ENCODE measurements around the gene PIPOX. TPM values are rescaled to one million over a fixed set of nuclear protein-coding genes. Genes with fewer than 3 reads are reported as not detected.

PIPOX gene
- total RNA-seq, 1 experiment from 2014 or later, result 0.69 TPM

DNA sequence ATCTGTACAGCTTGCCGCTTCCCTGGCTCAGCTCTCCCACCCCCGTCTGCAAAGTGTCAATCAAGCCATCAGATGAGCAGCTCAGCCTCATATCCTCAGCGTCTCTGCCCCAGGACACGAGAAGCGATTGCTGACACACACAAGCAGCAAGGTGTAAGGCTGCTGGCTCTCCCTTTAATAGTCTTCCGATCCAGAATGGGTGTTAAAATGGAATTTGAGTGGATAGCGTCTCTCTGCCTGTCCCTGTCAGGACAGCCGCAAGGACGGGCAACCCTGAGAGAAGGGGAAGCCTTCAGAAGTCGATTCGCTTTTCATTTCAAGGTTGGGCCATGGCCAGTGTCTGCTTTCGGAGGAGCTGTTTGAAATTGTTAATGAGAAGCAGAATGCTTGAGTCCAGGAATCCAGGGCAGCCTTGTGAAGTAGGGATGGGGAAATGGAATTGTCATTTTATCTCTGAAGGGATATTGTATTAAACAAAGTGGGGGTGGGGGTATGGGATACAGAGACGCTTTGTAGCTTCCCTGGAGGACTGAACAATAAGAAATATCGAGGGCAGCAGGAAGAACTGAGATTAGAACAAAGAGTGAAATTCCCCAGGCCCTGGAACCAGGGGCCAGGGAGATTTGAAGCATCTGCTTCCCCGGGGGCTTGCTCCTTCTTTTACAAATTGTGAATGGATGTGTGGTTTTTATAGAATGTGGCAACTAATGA, 4.7 kb upstream of the PIPOX start:
- Histone ChIP-seq H3K4me3 (no peak overlapping the region), H3K27me3 (no peaks in the 10 kb centered on the region), H3K9me3 (peaks cover 13% of the 10 kb centered on the region), H3K36me3 (no peaks in the 10 kb centered on the region)
- no peak for DNase-seq

DNA sequence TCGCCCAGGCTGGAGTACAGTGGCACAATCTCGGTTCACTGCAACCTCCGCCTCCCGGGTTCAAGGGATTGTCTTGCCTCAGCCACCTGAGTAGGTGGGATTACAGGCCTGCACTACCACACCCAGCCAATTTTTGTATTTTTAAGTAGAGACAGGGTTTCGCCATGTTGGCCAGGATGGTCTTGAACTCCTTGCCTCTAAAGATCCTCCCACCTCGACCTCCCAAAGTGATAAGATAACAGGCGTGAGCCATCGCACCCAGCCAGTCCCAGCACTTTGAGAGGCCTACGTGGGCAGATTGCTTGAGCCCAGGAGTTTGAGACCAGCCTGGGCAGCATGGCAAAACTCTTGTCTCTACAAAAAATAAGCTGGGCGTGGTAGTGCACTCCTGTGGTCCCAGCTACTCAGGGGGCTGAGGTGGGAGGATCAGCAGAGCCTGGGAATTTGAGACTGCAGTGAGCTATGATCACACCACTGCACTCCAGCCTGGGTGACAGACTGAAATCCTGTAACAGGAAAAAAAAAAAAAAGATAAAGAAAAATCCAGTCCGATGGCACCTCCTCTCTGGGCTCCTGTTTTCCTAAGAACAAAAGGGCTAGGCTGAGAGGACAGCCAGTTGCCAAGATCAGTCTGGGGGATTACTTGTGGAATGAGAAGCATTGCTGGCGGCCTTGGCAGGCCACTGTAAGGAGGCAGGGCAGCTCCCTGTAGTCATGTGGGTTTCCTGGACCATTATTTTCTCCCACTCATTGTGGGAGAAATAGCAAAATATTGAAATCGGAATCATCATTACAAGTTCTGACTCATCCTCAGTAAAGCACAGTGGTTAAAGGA, 3.0 kb upstream of the PIPOX start:
- Histone ChIP-seq H3K36me3 (no peaks in the 10 kb centered on the region), H3K9me3 (peaks cover 4% of the 10 kb centered on the region), H3K27me3 (no peaks in the 10 kb centered on the region), H3K4me3 (no peak overlapping the region)
- peak; percentile 98 for DNase-seq

DNA sequence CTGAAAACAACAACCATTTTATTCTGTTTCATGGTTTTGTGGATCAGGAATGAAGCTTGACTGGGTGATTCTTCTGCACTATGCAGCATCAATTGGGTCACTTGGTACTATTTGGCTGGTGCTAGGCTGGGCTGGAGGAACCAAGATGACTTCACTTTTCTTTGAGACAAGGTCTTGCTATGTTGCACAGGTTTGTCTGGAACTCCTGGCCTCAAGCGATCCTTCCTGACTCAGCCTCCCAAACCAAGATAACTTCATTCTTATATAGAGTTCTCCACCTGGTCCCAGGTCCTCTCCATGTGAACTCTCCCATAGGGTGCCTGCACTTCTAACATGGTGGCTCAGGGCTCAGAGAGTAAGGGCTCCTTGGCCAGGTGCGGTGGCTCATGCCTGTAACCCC, 1.9 kb upstream of the PIPOX start:
- Histone ChIP-seq H3K27me3 (no peaks in the 10 kb centered on the region), H3K4me3 (no peak overlapping the region), H3K36me3 (no peaks in the 10 kb centered on the region), H3K9me3 (no peaks in the 10 kb centered on the region)
- DNase-seq, result no peak

DNA sequence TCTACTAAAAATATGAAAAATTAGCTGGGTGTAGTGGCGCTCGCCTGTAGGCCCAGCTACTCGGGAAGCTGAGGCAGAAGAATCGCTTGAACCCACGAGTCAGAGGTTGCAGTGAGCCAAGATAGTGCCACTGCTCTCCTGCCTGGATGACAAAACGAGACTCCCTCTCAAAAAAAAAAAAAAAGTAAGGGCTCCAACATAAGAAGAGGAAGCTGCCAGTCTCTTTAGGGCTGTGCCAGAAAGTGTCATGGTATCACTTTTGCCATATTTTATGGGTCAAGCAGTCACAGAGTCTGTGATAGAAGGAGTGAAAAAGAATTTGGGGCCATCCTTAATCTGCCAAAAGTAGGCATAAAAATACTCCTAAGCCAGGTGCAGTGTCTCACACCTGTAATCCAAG, 1.4 kb upstream of the PIPOX start:
- DNase-seq, result no peak
- no peaks in the 10 kb centered on the region for H3K27me3 ChIP-seq
- H3K9me3 ChIP-seq, result no peaks in the 10 kb centered on the region
- H3K4me3 ChIP-seq, result no peak overlapping the region
- H3K36me3 ChIP-seq, result no peaks in the 10 kb centered on the region

DNA sequence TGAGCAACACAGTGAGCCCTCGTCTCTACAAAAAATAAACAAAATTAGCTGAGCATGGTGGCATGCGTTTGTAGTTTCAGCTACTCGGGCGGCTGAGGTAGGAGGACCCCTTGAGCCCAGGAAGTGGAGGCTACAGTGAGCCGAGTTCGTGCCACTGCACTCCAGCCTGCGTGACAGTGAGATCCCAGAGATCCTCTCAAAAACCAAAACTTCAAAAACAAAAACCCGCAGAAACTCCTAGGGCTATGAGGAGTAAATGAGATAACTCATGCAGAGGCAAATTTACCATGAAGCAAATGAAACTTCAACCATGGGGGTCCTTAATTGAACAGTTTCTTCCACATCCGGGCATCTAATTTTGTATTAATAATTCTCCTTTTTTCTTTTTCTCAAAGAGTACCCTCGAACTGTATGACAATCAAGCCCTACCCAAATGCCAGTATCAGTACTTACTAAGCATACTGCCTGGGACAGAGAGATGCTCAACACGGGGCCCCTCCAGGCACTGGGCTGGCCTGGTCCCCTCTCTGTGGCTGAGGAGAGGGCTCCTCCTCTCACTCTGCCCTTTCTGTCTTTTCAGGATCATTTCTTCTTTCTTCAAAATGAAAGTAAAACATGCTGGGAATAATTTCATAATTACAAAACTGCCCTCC, 789 bp upstream of the PIPOX start:
- Histone ChIP-seq H3K36me3 (no peaks in the 10 kb centered on the region), H3K27me3 (no peaks in the 10 kb centered on the region), H3K9me3 (no peaks in the 10 kb centered on the region), H3K4me3 (peak overlapping the region; percentile 37)
- no peak for DNase-seq

DNA sequence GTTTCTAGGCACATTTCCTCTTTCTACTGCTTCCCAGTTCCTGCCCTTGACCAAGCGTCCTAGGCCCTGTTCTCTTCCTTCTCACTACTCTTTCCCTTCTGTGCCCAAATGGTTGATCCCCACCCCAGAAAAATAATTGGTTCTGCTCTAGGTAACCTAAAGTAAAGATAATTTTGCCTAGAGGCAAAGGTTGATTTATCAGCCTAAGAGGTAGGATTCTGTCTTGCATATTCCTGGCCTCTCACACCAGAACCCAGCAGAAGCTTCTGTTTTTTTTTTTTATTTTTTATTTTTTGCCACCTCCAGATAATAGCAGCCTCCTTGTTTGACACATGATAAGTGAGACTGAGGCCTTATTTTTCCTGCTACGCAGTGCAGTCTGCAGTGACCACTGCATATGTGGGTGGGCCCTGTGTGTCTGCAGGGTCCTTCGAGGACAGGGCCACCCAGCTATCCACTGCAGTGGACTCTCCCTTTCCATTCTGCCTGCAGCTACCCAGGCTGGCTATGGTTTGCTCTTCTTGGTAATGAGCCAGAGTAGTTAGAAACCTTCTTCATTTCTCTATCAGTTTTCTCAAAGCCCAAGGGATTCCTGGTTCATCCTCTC, 701 bp downstream of the PIPOX start:
- Histone ChIP-seq H3K9me3 (no peaks in the 10 kb centered on the region), H3K4me3 (no peak overlapping the region), H3K27me3 (no peaks in the 10 kb centered on the region), H3K36me3 (no peaks in the 10 kb centered on the region)
- DNase-seq, result no peak

DNA sequence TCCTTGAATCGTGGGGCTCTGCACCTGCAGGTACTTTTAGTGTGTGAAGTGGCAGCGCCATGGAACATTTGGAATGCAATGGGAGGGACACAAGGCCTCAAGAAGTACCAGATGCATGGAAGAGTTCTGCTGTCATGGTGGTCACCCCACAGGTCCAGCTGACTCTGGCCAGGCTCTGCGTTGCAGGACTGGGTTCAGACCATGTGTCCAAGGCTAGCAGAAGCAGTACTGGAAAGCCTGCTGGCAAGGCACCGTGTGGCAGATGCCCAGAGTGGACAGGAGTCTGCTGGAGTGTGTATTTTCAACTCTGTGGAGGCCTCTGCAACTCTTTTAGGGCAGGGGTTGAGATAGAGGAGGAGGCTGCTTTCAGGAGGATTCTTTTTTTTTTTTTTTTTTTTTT, 2.1 kb downstream of the PIPOX start:
- no peak for DNase-seq
- Histone ChIP-seq H3K27me3 (no peaks in the 10 kb centered on the region), H3K4me3 (no peak overlapping the region), H3K9me3 (no peaks in the 10 kb centered on the region), H3K36me3 (no peaks in the 10 kb centered on the region)

DNA sequence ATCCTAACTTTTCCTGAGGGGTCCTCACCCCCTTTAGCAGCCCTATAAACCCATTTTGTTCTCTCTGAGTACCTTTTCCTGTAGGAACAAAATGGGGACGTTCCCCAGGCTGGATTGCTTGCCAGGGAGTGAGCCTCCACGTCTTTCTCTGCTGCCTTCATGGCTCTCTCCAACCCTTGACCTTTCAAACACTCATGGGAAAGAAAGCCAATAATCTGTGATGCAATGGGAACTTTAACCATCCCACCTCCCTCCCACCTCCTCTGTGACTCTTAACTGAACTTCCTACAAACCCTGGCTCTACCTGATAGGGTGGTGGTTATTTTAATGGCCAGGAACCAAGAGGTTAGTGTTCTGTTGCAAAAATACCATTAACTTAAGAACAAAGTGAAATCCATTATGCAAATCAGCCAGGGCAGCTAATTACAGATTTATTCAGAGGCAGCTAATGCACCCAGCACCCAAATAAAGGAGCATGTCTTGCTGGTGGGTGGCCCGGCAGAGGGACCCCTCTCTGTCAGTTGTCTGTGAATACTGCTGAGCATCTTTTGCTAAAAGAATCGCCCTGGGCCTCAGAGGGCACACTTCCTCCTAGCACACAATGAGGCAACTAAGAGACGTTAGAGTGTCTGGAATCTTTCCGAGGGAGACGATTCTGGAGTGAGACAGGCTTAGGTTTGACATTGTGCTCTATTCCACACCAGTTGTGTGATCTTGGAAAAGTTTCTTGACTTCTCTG, 3.0 kb downstream of the PIPOX start:
- no peak for DNase-seq
- Histone ChIP-seq H3K27me3 (no peaks in the 10 kb centered on the region), H3K36me3 (no peaks in the 10 kb centered on the region)

DNA sequence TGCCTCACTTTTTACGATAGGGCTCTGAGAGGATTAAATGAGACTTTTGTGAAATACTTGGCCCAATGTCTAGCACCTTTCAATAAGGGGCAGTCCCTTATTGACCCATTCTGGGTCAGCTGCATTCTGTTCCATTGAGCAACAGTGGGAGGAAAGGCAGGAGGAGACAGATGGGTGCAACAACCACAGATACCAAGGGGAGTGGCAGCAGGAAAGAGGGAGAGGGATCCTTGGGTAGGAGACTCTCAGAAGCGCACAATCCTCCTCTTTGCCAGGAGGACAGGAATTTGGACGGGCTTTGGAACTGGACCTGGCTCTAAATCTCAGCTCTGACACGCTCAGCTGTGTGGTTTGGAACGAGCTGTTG, 3.5 kb downstream of the PIPOX start:
- no peaks in the 10 kb centered on the region for H3K27me3 ChIP-seq
- no peaks in the 10 kb centered on the region for H3K9me3 ChIP-seq
- no peak overlapping the region for H3K4me3 ChIP-seq
- no peak for DNase-seq
- H3K36me3 ChIP-seq, result no peaks in the 10 kb centered on the region

More for the DNA sequence above, 3.0 kb downstream of the PIPOX start:
- no peak overlapping the region for H3K4me3 ChIP-seq
- no peaks in the 10 kb centered on the region for H3K9me3 ChIP-seq

DNA sequence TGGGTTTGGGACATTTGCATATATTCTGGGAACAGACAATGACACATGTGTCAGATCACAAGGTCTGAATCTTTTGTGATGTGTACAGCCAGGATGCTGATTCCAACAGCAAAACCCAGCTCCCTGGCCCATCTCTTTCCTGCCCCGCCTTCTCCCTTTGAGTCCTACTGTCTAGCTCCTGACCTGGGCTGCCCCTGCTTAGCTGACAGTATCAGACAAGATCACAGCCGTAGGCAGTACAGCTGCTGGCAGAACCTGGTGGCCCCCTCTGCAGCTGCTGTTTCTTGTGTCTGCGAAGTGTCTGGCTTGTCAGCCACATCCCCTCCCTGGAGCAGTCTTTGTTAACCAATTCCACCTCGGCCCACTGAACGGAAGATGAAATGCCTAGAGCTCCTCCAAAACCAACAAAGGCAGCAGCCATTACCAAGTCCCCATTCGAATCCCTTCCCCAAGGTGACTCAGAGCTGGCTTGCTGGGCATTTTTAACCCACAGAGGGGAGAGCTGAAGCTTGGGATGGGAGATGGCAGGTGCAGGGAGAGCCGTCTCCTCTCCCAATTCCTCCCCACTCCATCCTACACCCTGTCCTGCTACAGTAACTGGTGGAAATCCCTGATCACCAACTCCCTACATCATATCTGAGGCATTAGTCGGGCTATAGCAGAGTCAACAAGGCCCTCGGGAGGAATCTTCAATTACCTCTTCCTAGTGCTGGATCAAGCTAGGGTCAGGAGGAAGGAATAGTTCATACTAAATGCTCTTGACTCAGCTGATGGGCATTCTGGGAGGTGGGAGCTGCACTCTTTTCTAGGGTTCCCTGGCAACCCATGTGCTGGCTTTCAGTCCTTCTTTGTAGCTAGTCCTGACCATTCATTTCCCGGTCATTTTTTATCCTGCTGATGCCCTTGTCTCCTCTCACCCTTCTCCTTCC, 5.8 kb downstream of the PIPOX start:
- Histone ChIP-seq H3K27me3 (no peaks in the 10 kb centered on the region), H3K9me3 (no peaks in the 10 kb centered on the region), H3K36me3 (no peaks in the 10 kb centered on the region), H3K4me3 (no peak overlapping the region)
- no peak for DNase-seq

DNA sequence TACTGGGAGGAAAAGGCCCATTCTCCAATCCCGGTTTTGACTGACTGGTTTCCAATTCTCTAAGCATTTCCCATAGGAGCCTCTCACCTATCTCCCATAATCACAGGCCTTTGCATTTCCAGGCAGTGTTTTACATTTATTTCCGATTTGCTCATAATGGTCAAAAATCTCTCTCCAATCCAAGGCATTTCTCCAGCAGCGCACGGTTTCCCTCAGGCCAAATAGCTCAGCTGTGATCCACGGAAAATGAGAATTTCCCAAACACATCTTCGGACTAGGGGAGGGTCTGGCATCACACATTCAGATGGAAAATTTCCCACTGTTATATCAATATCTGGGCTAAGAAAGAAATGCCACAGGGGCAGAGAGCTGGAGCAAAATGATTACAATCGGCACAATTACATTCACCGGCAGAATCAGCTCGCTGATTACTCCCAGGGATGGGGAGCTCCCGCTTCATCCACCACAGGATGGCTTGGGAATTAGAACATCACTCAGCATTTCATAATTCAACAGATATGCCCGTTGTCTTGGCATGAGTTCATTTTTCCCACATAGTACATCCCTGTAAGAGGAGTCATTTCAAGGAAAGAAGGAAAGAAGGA, 6.7 kb downstream of the PIPOX start:
- no peak for DNase-seq
- no peaks in the 10 kb centered on the region for H3K27me3 ChIP-seq
- H3K36me3 ChIP-seq, result no peaks in the 10 kb centered on the region
- no peaks in the 10 kb centered on the region for H3K9me3 ChIP-seq
- no peak overlapping the region for H3K4me3 ChIP-seq

DNA sequence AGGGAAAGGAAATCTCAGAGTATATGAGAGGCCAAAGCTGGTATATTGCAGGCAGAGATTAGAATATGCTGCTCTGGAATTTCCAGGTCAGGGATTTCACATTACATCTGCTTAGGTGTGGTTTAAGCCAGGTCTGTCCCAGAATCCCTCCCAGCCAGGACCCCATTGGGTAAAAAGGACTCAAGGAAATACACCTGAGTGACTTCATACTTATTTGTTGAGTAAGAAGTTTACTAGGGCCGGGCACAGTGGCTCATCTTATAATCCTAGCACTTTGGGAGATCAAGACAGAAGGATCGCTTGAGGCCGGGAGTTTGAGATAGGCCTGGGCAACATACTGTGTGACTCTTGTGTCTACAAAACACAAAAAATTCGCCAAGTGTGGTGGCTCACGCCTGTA, 7.2 kb downstream of the PIPOX start:
- Histone ChIP-seq H3K4me3 (no peak overlapping the region), H3K36me3 (no peaks in the 10 kb centered on the region), H3K27me3 (no peaks in the 10 kb centered on the region), H3K9me3 (no peaks in the 10 kb centered on the region)
- DNase-seq, result no peak

DNA sequence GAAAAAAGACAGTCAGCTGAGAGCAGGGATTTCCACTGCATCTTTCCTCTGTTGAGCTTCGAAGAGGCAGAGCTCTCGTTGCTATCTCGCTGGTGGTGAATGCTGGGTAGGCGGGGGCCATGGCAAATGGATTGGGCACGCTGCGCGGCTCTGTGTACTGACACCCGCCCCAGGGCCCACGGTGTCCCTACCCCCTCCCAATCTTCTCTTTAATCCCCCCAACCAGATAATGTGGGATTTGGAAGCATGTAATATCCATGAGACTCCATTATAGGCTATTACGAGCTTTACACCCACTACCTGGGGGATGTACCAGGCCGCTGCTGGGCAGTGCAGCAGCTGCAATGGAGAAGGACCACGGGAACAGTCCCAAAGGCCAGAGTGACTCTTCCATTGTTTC, 8.3 kb downstream of the PIPOX start:
- no peaks in the 10 kb centered on the region for H3K27me3 ChIP-seq
- no peaks in the 10 kb centered on the region for H3K9me3 ChIP-seq
- DNase-seq, result no peak
- no peaks in the 10 kb centered on the region for H3K36me3 ChIP-seq
- H3K4me3 ChIP-seq, result no peak overlapping the region

DNA sequence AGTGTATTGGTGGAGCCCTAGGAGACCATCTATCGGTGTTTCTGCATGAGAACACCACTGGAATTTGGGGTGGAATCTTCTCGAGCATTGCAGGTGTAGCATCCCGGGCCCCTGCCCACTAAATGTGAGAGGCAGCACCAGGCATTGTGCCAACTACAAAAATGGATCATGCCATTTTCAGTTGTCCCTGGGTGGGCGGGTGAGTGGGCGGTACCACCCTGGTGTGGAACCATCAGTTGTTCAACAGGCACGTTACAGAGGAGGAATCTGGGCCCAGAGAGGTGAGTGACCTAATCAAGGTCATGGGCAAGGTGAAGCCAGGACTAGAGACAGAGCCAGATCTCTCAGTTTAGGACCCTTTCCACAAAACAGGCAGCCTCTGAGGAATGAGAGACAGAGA, 8.8 kb downstream of the PIPOX start:
- no peaks in the 10 kb centered on the region for H3K9me3 ChIP-seq
- DNase-seq, result no peak
- no peak overlapping the region for H3K4me3 ChIP-seq
- H3K27me3 ChIP-seq, result no peaks in the 10 kb centered on the region
- H3K36me3 ChIP-seq, result no peaks in the 10 kb centered on the region

DNA sequence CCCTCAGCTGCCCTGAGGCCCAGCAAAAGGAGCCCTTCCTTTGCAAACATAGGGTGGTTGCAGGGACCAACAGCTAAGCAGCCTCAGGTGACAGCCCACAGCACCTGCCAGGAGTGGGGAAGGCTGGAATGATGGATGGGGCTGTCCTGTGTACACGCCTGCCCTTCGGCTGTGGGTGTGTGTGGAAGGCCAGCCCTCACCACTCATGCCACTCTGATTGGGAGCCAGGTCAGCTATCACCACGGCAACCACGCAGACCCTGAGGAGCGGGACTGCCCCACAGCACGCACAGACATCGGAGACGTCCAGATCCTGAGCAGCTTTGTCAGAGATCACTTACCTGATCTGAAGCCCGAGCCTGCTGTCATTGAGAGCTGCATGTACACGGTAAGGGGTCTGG, 11.9 kb downstream of the PIPOX start:
- DNase-seq, result no peak
- H3K36me3 ChIP-seq, result no peaks in the 10 kb centered on the region
- no peak overlapping the region for H3K4me3 ChIP-seq
- H3K27me3 ChIP-seq, result no peaks in the 10 kb centered on the region
- H3K9me3 ChIP-seq, result no peaks in the 10 kb centered on the region

Data from MG63 (cell line).